Measurements from ENCODE around the gene FAM110C.
"Not testable (repeated sequence)": the region's sequence is repeated elsewhere in the genome, so short reads cannot be mapped to it uniquely, and the experiment has no call there.

FAM110C gene

DNA sequence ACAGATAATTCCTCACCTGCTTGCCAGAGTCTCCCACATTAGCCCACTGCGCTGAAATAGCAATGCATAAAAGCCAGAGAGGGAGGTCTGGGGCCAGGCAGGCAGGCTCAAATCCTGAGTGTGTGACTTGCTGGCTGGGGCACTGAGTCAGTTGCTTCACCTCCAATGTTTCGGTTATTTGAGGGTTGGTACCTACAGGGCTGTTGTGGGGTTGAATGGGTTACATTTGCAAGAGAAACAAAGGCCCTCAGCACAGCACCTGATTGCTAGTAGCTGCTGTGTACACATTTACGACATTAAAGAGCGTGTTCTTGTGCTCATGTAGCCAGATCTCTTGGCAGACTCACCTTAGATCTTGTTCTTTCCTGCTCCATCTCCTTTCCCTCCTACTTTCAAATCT is 34.1 kb upstream of the FAM110C start:
- no peaks in the 10 kb centered on the region for H3F3A ChIP-seq (ENCODE audit: insufficient read depth, low read length)
- no peaks in the 10 kb centered on the region for H3K79me2 ChIP-seq (ENCODE audit: low read length)
- no peaks in the 10 kb centered on the region for H3K9me2 ChIP-seq (replicated peaks; ENCODE audit: insufficient read depth, low read length)
- H3K27ac ChIP-seq (ENCODE audit: low read length), result no peak overlapping the region
- H3K9ac ChIP-seq (ENCODE audit: low read length), result no peak overlapping the region
- no peaks in the 10 kb centered on the region for H4K20me1 ChIP-seq (ENCODE audit: insufficient read depth, low read length)
- no peaks in the 10 kb centered on the region for H3K9me3 ChIP-seq (replicated peaks; ENCODE audit: insufficient read depth, low read length)
- H3K27me3 ChIP-seq (replicated peaks; ENCODE audit: insufficient read depth, low read length), result no peaks in the 10 kb centered on the region
- no peaks in the 10 kb centered on the region for H3K36me3 ChIP-seq (replicated peaks; ENCODE audit: insufficient read depth, low read length)
- no peak for TF ChIP-seq EZH2phosphoT487 (IDR thresholded peaks at IDR 0.05; ENCODE audit: low read length)
- H3K4me2 ChIP-seq (ENCODE audit: low read depth, low read length), result no peak overlapping the region
- no peaks in the 10 kb centered on the region for H3K4me1 ChIP-seq (ENCODE audit: low read length)
- no peak overlapping the region for H2AFZ ChIP-seq (ENCODE audit: low read length)
- no peak for DNase-seq
- H3K4me3 ChIP-seq (ENCODE audit: low read length), result no peak overlapping the region

DNA sequence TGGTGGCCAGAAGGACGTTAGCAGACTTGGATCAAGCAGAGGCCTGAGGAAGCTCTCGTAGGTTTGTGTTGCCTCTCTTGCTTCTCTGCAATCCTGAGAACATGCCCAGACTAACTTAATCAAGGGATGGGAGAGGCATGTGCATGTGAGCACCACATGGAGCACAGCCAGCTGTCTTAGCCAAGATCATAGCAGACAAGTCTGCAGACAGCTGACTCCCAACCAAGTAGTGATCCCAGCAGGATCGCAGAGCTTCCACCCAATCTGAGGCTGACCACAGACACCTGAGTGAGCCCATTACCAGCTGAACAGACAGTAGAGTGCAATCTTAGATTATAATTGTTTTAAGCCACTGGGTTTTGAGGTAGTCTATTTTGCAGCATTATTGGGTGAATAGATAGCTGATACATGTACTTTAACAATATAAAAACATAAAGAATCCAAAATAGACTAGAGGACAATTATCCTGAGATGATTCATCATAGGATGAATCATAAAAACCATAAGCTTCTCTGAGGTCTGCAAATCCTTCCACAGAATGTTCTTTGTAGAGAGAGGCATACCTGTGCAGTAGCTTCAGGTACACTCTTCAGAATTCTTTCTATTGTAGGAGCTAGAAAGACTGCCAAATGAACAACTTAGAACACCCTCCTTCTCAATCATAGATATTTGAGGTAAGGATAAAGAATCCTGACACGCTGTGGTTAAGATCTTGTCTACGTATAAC is 25.2 kb upstream of the FAM110C start:
- Histone ChIP-seq H3K4me2 (ENCODE audit: low read depth, low read length) (no peak overlapping the region), H2AFZ (ENCODE audit: low read length) (no peak overlapping the region), H3K9me3 (replicated peaks; ENCODE audit: insufficient read depth, low read length) (no peaks in the 10 kb centered on the region)

DNA sequence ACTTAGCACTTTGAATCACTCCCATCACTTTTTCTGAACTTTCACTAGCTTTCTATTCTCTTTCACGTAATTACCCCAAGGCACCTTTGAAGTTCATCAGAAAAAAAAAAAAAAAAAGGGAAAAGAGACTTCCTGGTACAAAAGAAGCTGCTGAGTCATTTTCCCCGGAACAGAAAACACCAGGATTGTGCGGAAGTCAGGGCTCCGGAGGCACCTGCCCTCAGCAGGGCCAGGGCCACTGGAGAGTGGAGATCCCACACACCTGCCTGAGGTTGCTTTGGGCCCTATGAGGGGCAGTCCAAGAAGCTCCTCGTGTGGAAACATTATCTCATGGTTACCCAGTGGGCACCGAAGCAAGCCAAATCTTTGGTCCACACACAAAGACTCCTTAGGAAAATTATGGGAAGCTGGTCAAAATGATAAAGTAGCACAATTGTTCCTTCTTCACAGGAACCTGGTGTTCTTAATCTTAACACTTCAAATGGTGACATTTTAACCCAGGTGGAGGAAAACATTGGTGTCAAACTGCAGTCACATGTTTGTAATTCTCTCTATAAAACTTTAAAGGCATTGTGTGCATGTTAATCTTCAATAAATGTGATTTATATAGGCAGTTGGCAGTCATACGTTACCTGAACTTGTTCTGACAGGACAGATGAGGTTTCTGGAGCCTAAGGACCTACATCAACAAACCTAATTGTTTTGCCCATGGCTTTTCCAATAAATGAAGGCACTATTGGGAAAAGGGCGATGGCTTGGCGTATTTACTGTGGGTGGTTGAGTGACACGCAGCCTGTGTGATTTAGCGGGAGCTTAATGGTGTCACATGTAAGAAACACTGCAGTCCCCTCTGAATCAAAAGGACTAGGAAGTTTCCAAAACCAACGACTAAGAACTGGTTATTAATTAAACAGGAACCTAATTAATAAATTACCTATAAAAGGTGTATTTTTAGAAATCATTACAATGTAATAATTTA is 23.4 kb upstream of the FAM110C start:
- Histone ChIP-seq H3K4me3 (ENCODE audit: low read length) (no peak overlapping the region), H3K9me2 (replicated peaks; ENCODE audit: insufficient read depth, low read length) (no peaks in the 10 kb centered on the region), H3K27me3 (replicated peaks; ENCODE audit: insufficient read depth, low read length) (no peaks in the 10 kb centered on the region), H3K79me2 (ENCODE audit: low read length) (no peaks in the 10 kb centered on the region), H3F3A (ENCODE audit: insufficient read depth, low read length) (no peaks in the 10 kb centered on the region), H3K36me3 (replicated peaks; ENCODE audit: insufficient read depth, low read length) (no peaks in the 10 kb centered on the region), H3K4me1 (ENCODE audit: low read length) (no peaks in the 10 kb centered on the region), H2AFZ (ENCODE audit: low read length) (no peak overlapping the region), H4K20me1 (ENCODE audit: insufficient read depth, low read length) (no peaks in the 10 kb centered on the region), H3K9ac (ENCODE audit: low read length) (no peak overlapping the region), H3K9me3 (replicated peaks; ENCODE audit: insufficient read depth, low read length) (no peaks in the 10 kb centered on the region), H3K27ac (ENCODE audit: low read length) (no peak overlapping the region), H3K4me2 (ENCODE audit: low read depth, low read length) (no peak overlapping the region)
- no peak for DNase-seq
- TF ChIP-seq EZH2 (optimal IDR thresholded peaks at IDR 0.05; ENCODE audit: low read depth, low read length) (no peak), EZH2phosphoT487 (IDR thresholded peaks at IDR 0.05; ENCODE audit: low read length) (no peak)
- TF ChIP-seq, protein P1, sequence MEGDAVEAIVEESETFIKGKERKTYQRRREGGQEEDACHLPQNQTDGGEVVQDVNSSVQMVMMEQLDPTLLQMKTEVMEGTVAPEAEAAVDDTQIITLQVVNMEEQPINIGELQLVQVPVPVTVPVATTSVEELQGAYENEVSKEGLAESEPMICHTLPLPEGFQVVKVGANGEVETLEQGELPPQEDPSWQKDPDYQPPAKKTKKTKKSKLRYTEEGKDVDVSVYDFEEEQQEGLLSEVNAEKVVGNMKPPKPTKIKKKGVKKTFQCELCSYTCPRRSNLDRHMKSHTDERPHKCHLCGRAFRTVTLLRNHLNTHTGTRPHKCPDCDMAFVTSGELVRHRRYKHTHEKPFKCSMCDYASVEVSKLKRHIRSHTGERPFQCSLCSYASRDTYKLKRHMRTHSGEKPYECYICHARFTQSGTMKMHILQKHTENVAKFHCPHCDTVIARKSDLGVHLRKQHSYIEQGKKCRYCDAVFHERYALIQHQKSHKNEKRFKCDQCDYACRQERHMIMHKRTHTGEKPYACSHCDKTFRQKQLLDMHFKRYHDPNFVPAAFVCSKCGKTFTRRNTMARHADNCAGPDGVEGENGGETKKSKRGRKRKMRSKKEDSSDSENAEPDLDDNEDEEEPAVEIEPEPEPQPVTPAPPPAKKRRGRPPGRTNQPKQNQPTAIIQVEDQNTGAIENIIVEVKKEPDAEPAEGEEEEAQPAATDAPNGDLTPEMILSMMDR (IDR thresholded peaks at IDR 0.05; ENCODE audit: low read length), result no peak

More for the DNA sequence above, 25.2 kb upstream of the FAM110C start:
- no peak for DNase-seq
- Histone ChIP-seq H3K4me1 (ENCODE audit: low read length) (no peaks in the 10 kb centered on the region), H3K9me2 (replicated peaks; ENCODE audit: insufficient read depth, low read length) (no peaks in the 10 kb centered on the region), H3K79me2 (ENCODE audit: low read length) (no peaks in the 10 kb centered on the region), H3K9ac (ENCODE audit: low read length) (no peak overlapping the region), H3K27ac (ENCODE audit: low read length) (no peak overlapping the region), H3F3A (ENCODE audit: insufficient read depth, low read length) (no peaks in the 10 kb centered on the region), H3K4me3 (ENCODE audit: low read length) (no peak overlapping the region), H4K20me1 (ENCODE audit: insufficient read depth, low read length) (no peaks in the 10 kb centered on the region), H3K36me3 (replicated peaks; ENCODE audit: insufficient read depth, low read length) (no peaks in the 10 kb centered on the region), H3K27me3 (replicated peaks; ENCODE audit: insufficient read depth, low read length) (no peaks in the 10 kb centered on the region)
- TF ChIP-seq, protein P1 (IDR thresholded peaks at IDR 0.05; ENCODE audit: low read length), result no peak
- TF ChIP-seq EZH2phosphoT487 (IDR thresholded peaks at IDR 0.05; ENCODE audit: low read length), result no peak

DNA sequence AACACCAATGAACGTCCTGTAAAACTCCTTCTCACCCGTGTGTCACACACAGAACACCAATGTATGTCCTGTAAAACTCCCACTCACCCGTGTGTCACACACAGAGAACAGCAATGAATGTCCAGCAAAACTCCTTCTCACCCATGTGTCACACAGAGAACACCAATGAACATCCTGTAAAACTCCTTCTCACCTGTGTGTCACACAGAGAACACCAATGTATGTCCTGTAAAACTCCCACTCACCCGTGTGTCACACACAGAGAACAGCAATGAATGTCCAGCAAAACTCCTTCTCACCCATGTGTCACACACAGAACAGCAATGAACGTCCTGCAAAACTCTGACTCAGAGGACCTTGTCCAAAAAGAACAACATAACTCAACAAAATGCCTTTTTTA is 22.3 kb upstream of the FAM110C start:
- not testable (repeated sequence) for H3F3A ChIP-seq (ENCODE audit: insufficient read depth, low read length); H3K9ac ChIP-seq (ENCODE audit: low read length); H3K4me3 ChIP-seq (ENCODE audit: low read length); H3K36me3 ChIP-seq (replicated peaks; ENCODE audit: insufficient read depth, low read length); H3K4me1 ChIP-seq (ENCODE audit: low read length); H3K27ac ChIP-seq (ENCODE audit: low read length); H3K4me2 ChIP-seq (ENCODE audit: low read depth, low read length); DNase-seq; H4K20me1 ChIP-seq (ENCODE audit: insufficient read depth, low read length); H2AFZ ChIP-seq (ENCODE audit: low read length); H3K9me3 ChIP-seq (replicated peaks; ENCODE audit: insufficient read depth, low read length); H3K79me2 ChIP-seq (ENCODE audit: low read length); H3K27me3 ChIP-seq (replicated peaks; ENCODE audit: insufficient read depth, low read length); H3K9me2 ChIP-seq (replicated peaks; ENCODE audit: insufficient read depth, low read length)

All from MM.1S (cell line).